ENCODE measurements around the gene LBHD2.

LBHD2 gene

DNA sequence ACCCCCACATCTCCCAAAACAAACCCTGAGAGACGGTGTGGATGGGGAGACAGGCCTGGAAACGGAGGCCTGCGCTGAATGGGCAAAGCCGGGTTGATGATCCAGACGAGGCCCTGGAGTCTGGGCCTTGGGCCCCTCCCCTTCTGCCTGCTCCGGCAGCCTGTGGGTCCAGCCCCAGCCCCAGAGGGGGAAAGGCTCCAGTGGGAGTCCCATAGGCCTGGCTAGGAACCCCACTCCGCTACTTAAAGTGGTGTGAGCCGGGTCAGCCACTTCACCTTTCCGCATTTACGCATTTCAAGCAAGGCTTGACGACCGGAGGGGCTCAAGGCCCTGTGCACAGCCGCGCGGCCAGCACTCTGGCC is 38.6 kb downstream of the LBHD2 start:
- no peak for DNase-seq

- DNase-seq, result no peak
Observed at GRCh38 chr14:103122947-103123633, 39.1 kb downstream of the LBHD2 start, which contains the start of gene TNFAIP2. TSS of gene TNFAIP2 (plus strand) at chr14:103123461. CDS start at chr14:103126458, 2,997 bp downstream.

DNA sequence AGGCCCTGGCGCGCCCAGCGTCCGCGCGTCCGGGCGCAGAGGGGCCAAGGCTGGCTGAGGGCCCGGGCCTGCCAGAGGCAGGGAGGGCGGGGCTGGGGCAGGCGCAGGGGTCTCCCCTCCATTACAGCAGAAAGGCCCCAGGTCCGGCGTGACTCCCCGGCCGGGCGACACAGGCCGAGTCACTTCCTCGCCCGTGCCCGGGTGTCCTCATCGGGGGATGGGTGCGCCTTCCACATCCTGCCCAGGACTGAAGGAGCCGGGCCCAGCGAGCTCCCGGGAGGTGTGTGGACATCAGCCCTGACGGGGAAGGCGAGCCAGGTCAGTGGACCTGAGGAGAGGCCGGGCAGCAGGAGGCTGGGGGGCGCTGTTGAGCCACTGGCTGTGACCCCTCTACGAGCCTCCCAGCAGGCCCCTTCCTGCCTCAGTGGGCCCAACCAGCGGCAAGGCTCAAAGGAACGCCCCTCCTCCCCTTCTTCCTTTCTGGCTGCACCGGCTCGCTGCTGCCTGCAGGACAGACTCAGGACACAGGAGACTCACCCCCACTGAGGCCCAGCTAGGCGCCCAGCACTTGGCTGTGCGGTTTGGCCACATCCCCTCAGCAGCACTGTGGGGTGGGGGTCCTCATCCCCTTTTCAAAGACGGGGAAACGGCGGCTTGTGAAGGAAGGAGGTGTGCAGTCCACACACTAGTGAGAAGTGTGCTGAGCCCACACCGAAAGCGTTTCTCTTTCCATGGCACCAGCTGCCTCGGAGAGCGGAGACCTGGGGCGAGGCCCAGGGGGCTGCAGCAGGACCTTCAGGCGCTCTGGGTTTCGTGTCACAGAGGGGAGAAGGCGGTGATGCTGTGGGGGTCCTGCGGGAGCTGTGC is 39.9 kb downstream of the LBHD2 start:
- DNase-seq, result no peak

DNA sequence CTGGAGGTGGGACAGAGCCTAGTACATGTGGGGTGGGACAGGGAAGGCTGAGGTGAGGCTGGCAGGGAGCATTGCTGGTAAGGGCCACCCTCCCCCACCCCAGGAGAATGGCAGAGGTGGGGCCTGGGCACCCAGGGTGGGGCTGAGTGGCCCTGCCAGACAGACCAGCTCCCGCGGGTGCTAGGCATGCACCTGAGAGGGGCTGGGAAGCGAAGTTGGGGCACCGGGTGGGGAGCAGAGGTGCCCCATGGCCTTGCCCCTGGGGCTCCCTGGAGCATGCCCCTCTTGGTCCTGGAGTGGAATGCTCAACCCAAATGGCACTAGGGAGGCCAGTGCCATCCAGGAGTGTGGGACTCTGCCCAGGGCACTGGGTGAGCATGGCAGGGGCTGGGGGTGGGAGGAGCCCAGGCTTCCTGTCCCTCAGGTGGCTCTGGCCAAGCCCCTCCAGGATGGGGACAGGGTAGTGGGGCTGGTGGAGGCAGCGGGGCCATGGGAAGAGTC is 40.5 kb downstream of the LBHD2 start:
- DNase-seq, result no peak

DNA sequence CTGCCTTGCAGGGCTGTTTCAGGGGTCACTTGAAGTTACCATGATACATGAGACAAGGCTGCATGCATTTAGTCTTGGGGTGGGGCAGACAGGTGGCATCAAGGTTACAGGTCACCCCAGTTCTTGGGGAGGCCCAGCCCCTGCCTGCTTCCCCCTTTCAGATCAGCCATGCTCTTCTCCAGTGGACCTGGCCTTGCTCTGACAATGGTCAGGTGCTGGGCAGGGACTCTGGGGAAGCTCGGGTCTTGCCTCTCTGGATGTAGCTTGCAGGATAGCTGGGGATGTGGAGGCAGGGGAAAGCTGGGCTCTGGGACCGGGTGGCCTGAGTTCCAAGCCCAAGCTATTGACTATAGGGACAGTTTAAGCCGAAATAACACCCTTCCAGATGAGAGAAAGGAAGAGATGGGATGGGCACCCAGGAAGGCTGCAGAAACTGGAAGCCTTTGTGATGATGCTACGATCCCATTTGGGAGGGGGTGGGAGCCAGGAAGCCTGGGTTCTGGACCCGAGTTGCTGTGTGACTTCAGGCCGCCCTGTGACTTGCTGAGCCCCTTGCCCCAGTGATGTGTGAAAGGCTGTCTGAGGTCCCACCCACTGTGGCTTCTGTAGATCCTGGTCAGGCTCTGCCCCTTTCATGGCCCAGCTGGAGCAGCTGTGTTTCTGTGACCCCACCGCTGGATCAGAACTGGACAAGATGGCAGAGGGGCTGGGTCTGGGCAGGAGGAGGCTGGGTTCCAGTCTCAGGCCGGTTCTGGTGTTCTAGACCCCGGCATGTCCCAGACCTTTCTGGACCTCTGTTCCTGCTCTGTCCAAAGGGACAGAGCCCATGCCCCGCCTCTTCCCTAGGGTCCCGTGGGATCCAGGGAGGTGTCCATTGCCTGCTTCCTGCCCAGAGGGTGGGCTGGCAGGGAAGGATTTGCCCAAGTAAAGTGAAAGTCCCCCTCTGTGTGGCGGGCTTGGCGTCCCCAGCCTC is 41.4 kb downstream of the LBHD2 start:
- no peak for DNase-seq

DNA sequence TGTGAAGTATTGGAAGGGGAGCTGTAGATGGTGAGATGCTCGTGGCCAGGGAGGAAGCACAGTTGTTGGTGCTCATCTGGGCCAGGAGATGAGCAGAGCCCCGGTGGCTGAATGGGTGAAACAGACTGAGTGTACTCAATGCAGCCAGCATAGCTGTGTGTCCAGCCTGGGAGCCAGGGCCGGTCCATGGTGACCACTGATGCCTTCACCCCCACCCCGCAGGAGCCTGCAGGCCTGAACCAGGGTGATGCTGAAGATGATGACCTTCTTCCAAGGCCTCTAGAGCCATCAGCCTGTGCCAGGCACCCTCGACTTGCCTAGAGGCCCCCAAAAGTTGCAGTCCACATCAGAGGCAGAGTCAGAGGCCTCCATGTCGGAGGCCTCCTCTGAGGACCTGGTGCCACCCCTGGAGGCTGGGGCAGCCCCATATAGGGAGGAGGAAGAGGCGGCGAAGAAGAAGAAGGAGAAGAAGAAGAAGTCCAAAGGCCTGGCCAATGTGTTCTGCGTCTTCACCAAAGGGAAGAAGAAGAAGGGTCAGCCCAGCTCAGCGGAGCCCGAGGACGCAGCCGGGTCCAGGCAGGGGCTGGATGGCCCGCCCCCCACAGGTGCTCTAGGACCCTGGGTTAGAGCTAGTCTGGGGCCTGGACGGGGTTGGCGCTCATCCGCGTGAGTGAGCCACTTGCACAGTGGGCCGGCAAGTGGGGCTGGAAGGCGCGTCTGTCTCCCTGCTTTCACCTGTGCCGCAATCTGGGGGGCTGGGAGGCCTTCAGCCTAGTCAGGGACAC is 42.3 kb downstream of the LBHD2 start:
- DNase-seq, result no peak

DNA sequence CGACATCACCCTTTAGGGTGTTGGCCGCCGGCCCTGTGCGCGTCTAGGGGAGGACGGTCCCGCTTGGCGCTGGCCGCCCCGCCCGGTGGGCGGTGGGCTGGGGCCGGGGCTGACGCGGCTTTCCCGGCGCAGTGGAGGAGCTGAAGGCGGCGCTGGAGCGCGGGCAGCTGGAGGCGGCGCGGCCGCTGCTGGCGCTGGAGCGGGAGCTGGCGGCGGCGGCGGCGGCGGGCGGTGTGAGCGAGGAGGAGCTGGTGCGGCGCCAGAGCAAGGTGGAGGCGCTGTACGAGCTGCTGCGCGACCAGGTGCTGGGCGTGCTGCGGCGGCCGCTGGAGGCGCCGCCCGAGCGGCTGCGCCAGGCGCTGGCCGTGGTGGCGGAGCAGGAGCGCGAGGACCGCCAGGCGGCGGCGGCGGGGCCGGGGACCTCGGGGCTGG is 42.9 kb downstream of the LBHD2 start:
- DNase-seq, result no peak

DNA sequence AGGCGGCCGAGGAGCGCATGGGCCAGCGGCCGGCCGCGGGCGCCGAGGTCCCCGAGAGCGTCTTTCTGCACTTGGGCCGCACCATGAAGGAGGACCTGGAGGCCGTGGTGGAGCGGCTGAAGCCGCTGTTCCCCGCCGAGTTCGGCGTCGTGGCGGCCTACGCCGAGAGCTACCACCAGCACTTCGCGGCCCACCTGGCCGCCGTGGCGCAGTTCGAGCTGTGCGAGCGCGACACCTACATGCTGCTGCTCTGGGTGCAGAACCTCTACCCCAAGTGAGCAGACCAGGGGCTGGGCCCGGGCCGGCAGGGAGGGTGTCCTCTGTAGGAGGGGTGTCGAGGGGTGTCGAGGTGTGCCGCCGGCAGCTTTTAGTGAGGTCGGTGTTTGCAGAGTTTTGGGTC is 43.3 kb downstream of the LBHD2 start:
- no peak for DNase-seq

DNA sequence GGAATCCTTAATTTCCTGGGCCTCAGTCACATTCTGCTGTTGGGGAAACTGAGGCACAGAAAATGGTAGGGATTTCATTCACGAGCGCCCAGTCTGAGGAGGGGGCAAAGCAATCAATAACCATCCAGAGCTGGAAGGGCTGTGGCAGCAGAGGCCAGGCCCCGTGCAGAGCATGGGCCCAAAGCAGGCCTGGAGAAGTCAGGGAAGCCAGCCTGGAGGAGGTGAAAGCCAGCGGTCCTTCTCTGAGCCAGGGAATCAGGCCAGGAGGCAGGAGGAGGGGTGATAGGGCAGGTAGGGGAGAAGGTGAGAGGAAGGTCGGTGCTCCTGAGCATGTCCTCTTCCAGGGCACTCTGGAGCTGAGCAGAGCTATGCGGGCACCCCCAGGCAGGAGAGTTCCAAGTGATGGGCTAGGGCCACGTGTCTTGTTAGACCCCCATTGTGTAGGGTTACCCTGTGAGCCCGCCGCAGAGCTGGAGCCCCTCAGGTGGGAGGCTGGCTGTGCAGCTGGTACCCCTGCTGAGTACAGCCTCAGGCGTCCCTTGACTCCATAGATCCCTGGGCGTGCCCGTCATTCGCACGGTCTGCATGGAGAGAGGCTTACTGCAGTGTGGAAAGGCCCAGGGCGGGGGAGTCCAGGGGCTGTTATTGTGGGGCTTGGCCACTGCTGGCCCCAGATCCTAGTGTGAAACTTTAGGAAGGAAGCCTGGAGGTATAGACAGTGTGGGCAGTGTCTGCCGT is 44.0 kb downstream of the LBHD2 start:
- no peak for DNase-seq

- no peak for DNase-seq
Observed at GRCh38 chr14:103128631-103129300, 44.8 kb downstream of the LBHD2 start.

DNA sequence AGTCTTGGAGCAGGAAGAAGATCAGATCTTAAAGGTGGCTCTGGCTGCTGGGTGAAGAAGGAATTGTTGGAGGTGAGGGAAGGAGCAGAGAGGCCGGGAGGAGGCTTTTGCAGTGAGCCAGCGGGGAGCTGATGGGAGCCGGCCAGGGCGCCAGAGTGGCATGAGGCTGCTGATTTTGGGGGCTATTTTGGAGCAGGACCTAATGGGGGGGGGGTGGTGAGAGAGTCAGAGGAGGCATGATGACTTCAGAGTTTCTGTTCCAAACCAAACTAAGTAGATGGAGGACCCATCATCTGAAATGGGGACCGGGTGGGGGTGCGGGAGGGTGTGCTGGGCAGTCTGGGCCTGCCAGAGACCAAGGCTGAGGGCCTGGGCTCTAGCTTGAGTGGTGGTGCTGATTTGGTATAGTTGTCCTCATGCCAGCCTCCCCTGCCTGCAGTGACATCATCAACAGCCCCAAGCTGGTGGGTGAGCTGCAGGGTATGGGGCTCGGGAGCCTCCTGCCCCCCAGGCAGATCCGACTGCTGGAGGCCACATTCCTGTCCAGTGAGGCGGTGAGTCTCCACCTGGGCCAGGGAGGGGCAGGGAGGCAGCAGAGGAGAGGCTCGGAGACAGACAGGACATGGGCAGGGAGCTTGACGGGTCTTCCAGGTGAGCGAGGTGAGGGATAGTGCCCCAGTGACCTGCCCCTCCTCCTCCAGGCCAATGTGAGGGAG is 45.4 kb downstream of the LBHD2 start:
- DNase-seq, result peak; percentile 79

- DNase-seq, result no peak
Observed at GRCh38 chr14:103130017-103130764, 46.2 kb downstream of the LBHD2 start.

GRCh38 chr14:103130965-103131364 is 47.0 kb downstream of the LBHD2 start:
- DNase-seq, result peak; percentile 88

- DNase-seq, result no peak
Observed at GRCh38 chr14:103131580-103131979, 47.6 kb downstream of the LBHD2 start.

DNA sequence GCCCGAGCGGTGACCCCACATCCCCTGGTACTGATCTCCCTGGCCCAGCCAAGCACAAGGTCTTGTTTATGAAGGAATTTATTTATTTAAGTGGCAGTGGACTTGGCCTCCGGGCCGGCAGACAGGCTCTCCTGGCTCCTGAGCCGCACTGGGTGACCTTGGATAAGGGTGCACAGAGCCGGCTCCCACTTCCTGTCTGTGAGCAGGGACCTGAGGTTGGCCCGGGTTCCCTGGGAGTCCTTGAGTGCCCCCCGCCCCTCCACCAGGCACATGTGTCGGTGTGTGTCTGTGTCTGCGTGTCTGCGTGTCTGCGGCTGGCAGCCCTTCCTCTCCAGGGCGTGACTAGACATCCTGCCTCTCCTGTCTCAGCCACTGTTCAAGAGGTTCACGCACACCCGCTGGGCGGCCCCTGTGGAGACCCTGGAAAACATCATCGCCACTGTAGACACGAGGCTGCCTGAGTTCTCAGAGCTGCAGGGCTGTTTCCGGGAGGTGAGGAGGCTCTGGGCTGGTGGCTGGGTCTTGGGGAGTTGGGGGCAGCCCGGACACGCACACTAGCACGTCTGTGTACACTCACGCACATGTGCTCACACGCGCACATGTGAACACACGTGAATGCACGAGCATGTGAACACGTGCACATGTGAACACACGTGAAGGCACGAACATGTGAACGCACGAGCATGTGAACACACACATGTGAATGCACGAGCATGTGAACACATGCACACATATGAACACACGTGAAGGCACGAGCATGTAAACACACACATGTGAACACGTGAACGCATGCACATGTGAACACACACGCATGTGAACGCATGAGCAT is 48.6 kb downstream of the LBHD2 start:
- DNase-seq, result no peak

DNA sequence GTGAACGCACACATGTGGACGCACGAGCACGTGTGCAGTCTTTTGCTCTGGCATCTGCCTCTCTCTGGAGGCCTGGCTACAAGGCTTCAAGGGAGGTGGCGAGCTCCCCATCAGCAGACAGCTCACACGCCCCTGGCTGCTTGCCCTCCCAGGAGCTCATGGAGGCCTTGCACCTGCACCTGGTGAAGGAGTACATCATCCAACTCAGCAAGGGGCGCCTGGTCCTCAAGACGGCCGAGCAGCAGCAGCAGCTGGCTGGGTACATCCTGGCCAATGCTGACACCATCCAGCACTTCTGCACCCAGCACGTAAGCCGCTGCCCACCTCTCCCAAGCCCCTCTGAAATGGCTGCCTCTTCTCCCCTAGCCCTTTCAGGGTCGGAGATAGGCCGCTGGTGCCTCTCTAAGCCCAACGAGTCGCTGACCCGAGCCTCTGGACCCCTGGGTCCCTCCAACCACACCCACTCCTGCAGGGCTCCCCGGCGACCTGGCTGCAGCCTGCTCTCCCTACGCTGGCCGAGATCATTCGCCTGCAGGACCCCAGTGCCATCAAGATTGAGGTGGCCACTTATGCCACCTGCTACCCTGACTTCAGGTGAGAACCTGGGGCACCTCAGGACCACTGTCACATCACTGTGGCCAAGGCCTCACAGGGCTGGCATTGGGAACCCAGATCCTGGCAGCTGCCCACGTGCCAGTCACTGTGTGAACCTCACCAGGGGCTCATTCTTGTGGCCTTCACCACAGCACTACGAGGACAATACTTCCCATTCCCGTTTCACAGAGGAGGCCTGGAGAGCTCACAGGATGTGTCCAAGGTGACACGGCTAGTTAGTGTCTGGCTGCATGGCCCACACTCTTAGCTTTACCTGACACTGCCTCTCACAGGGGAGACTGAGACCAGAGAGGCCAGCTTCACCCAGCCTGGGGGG is 49.5 kb downstream of the LBHD2 start:
- DNase-seq, result no peak

- no peak for DNase-seq
Observed at GRCh38 chr14:103134405-103134804, 50.4 kb downstream of the LBHD2 start.

All from NCI-H226 (cell line).